ENCODE data around the gene MATR3. TPM values are rescaled to one million over a fixed set of nuclear protein-coding genes. Genes with fewer than 3 reads are reported as not detected.

The MATR3 gene
- total and polyA plus RNA-seq, 10 of the 15 experiments (the other 5 are each of a cell fraction or from before 2014, with no cell fraction given) = 134 to 401 (median 221) TPM

DNA sequence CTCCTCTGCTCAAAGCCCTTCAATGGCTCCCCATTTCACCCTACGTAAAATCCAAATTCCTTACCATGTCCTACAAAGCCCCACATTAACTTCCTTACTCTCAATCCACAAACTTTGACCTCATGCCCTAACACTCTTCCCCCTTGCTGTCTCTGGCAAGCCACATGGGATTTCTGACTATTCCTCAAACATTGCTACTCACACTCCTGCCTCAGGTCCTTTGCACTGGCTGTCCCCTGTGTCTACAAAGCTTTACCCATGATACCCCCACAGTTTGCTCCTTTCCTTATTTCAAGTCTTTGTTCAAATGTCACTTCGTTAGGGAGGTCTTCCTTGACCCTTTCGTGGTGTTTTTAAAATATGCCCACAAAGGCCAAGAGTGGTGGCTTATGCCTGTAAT is 40.4 kb upstream of the MATR3 start:
- Histone ChIP-seq H3K4me1 (ENCODE audit: control insufficient read depth, insufficient read depth, low read length) (peaks cover 11% of the 10 kb centered on the region), H3K4me3 (no peak overlapping the region), H3K9me3 (replicated peaks; ENCODE audit: control insufficient read depth, insufficient read depth, low read length) (no peaks in the 10 kb centered on the region), H2AFZ (ENCODE audit: control insufficient read depth, low read depth, low read length) (no peak overlapping the region), H3K9ac (ENCODE audit: control insufficient read depth, insufficient read depth, low read length) (no peak overlapping the region), H3K4me2 (ENCODE audit: control insufficient read depth, insufficient read depth) (no peak overlapping the region), H3K27me3 (replicated peaks in 1 of 2; ENCODE audit: control insufficient read depth in 2 of 2, insufficient read depth in 2 of 2, low read length in 1 of 2) (no peaks in the 10 kb centered on the region; a peak in 1 of 4 replicates), H3K27ac (ENCODE audit: control insufficient read depth, insufficient read depth) (no peak overlapping the region), H3K36me3 (ENCODE audit: control insufficient read depth in 2 of 2, insufficient read depth in 2 of 2, low read length in 1 of 2) (no peaks in the 10 kb centered on the region), H4K20me1 (ENCODE audit: control insufficient read depth, insufficient read depth) (no peaks in the 10 kb centered on the region), H3K79me2 (ENCODE audit: control insufficient read depth, insufficient read depth, low read length) (no peaks in the 10 kb centered on the region)
- DNase-seq (ENCODE audit: low read depth, low spot score) = no peak
- ChIA-PET CTCF (interaction anchor here (1.4 to 5.1 kb wide), 5 partner anchors 8 to 116 kb away, joined by 5 to 44 read pairs (median 24); partner anchors contain the start of gene PAIP2), RAD21 (ENCODE audit: unreplicated experiment) (interaction anchor here (0.7 to 2.5 kb wide), 2 partner anchors 52 to 164 kb away, joined by 3 to 10 read pairs; no protein-coding TSS in a partner anchor), SMC1A (ENCODE audit: uncharacterized antibody, unreplicated experiment) (interaction anchor here (0.9 to 2.9 kb wide), 4 partner anchors 51 to 138 kb away, joined by 3 to 26 read pairs (median 6); partner anchors contain the start of genes MZB1 and PAIP2), POLR2A (interaction anchor here (0.5 kb wide), 1 partner anchor 60 kb away, joined by 3 read pairs; no protein-coding TSS in a partner anchor)
- 68% methylated on average over 3 of the region's 3 CpGs for WGBS (ENCODE audit: insufficient coverage, insufficient replicate concordance, low lambda C conversion rate, missing lambda C conversion rate)
- intact Hi-C loops (cut with micrococcal nuclease; ENCODE audit: unreplicated experiment) = loop anchor here (5.0 kb wide), 1 partner anchor 139 kb away; no protein-coding TSS in a partner anchor
- in situ Hi-C loops (cut with MboI) = loop anchor here (25.0 kb wide), 1 partner anchor 616 kb away; no protein-coding TSS in a partner anchor
- FAIRE-seq = no peak
- no peak for ATAC-seq
- no TSS peak for BruUV-seq (replicated peaks)
- TF ChIP-seq BCLAF1 (IDR thresholded peaks at IDR 0.05) (no peak), STAT1 (conservative IDR thresholded peaks at IDR 0.05) (no peak), FOS (IDR thresholded peaks at IDR 0.05; ENCODE audit: borderline replicate concordance, extremely low read depth, insufficient read length) (no peak)
